GM04504 (cell line): ENCODE data around the gene ZBTB45.
"Not testable (repeated sequence)": the region's sequence is repeated elsewhere in the genome, so short reads cannot be mapped to it uniquely, and the experiment has no call there.

ENCODE experiments used
- DNase-seq: peaks from one replicate; pipeline ENCODE4 v3.0.0-alpha.2; 2012; ENCODE audit warnings: low read depth

Gene ZBTB45

GRCh38 chr19:58474997-58475713 is 44.5 kb downstream of the ZBTB45 start:
- no peak for DNase-seq

GRCh38 chr19:58474291-58474996 is 45.2 kb downstream of the ZBTB45 start:
- DNase-seq: no peak

- no peak for DNase-seq
Measured at GRCh38 chr19:58473775-58474174, 45.8 kb downstream of the ZBTB45 start.

GRCh38 chr19:58471736-58472135 is 47.9 kb downstream of the ZBTB45 start:
- no peak for DNase-seq

GRCh38 chr19:58470837-58471543 is 48.6 kb downstream of the ZBTB45 start:
- DNase-seq: not testable (repeated sequence)

GRCh38 chr19:58469241-58470013 is 50.2 kb downstream of the ZBTB45 start:
- DNase-seq: no peak

GRCh38 chr19:58468216-58468839 is 51.3 kb downstream of the ZBTB45 start:
- no peak for DNase-seq

GRCh38 chr19:58466760-58467589 is 52.6 kb downstream of the ZBTB45 start, which contains the start of gene ZNF324:
TSS of gene ZNF324 (plus strand) at chr19:58467080. CDS start at chr19:58469186, 2,106 bp downstream.
- peak; percentile 86 for DNase-seq

- DNase-seq: no peak
Measured at GRCh38 chr19:58466089-58466759, 53.4 kb downstream of the ZBTB45 start.
